ENCODE measurements around the gene MCC. TPM values are rescaled to one million over a fixed set of nuclear protein-coding genes. Genes with fewer than 3 reads are reported as not detected.

The MCC gene
- total RNA-seq, 3 donors from 2014 or later = 1.2 to 2.9 (median 2.5) TPM

- H3K4me3 Mint-ChIP-seq = no peak overlapping the region
- H3K36me3 Mint-ChIP-seq (ENCODE audit: insufficient read depth) = no peaks in the 10 kb centered on the region
- H3K9me3 Mint-ChIP-seq = no peaks in the 10 kb centered on the region
- peaks cover 3% of the 10 kb centered on the region for H3K4me1 Mint-ChIP-seq (ENCODE audit: low read depth)
- peaks cover 36% of the 10 kb centered on the region for H3K27me3 Mint-ChIP-seq (ENCODE audit: low read depth)
- no peak for ATAC-seq
- DNase-seq = no peak
Observed at GRCh38 chr5:113508756-113509155, 20.5 kb upstream of the MCC start.

- Mint-ChIP-seq H3K9me3 (no peaks in the 10 kb centered on the region), H3K4me3 (no peak overlapping the region), H3K4me1 (ENCODE audit: low read depth) (no peaks in the 10 kb centered on the region), H3K27me3 (ENCODE audit: low read depth) (peaks cover 43% of the 10 kb centered on the region), H3K36me3 (ENCODE audit: insufficient read depth) (no peaks in the 10 kb centered on the region)
- ATAC-seq = no peak
- no peak for DNase-seq
Observed at GRCh38 chr5:113507601-113508000, 19.3 kb upstream of the MCC start.

- Mint-ChIP-seq H3K9me3 (peaks cover 10% of the 10 kb centered on the region), H3K36me3 (ENCODE audit: insufficient read depth) (no peaks in the 10 kb centered on the region), H3K27me3 (ENCODE audit: low read depth) (peaks cover 52% of the 10 kb centered on the region)
Observed at GRCh38 chr5:113505181-113505580, 16.9 kb upstream of the MCC start.

GRCh38 chr5:113503146-113503545, 14.9 kb upstream of the MCC start:
- Mint-ChIP-seq H3K4me1 (ENCODE audit: low read depth) (no peaks in the 10 kb centered on the region), H3K27me3 (ENCODE audit: low read depth) (peaks cover 52% of the 10 kb centered on the region), H3K9me3 (peaks cover 13% of the 10 kb centered on the region), H3K36me3 (ENCODE audit: insufficient read depth) (no peaks in the 10 kb centered on the region), H3K4me3 (no peak overlapping the region)
- DNase-seq (no peak), ATAC-seq (no peak)

More at GRCh38 chr5:113505181-113505580, 16.9 kb upstream of the MCC start:
- H3K4me3 Mint-ChIP-seq = no peak overlapping the region
- no peak for ATAC-seq
- H3K4me1 Mint-ChIP-seq (ENCODE audit: low read depth) = no peaks in the 10 kb centered on the region
- DNase-seq = no peak

- Mint-ChIP-seq H3K4me1 (ENCODE audit: low read depth) (no peaks in the 10 kb centered on the region), H3K9me3 (peaks cover 13% of the 10 kb centered on the region), H3K4me3 (no peak overlapping the region), H3K36me3 (ENCODE audit: insufficient read depth) (no peaks in the 10 kb centered on the region), H3K27me3 (ENCODE audit: low read depth) (peaks cover 48% of the 10 kb centered on the region)
- DNase-seq = no peak
- ATAC-seq = no peak
Observed at GRCh38 chr5:113502073-113502472, 13.8 kb upstream of the MCC start.

- H3K36me3 Mint-ChIP-seq (ENCODE audit: insufficient read depth) = peaks cover 4% of the 10 kb centered on the region
- no peak for DNase-seq
- ATAC-seq = no peak
- H3K4me3 Mint-ChIP-seq = no peak overlapping the region
- peaks cover 29% of the 10 kb centered on the region for H3K27me3 Mint-ChIP-seq (ENCODE audit: low read depth)
- peaks cover 14% of the 10 kb centered on the region for H3K9me3 Mint-ChIP-seq
- no peaks in the 10 kb centered on the region for H3K4me1 Mint-ChIP-seq (ENCODE audit: low read depth)
Observed at GRCh38 chr5:113495422-113495841, 7.2 kb upstream of the MCC start.

- peaks cover 11% of the 10 kb centered on the region for H3K4me1 Mint-ChIP-seq (ENCODE audit: low read depth)
- ATAC-seq (no peak), DNase-seq (no peak)
- peaks cover 20% of the 10 kb centered on the region for H3K9me3 Mint-ChIP-seq
- peaks cover 4% of the 10 kb centered on the region for H3K36me3 Mint-ChIP-seq (ENCODE audit: insufficient read depth)
- no peak overlapping the region for H3K4me3 Mint-ChIP-seq
- peaks cover 36% of the 10 kb centered on the region for H3K27me3 Mint-ChIP-seq (ENCODE audit: low read depth)
Observed at GRCh38 chr5:113493446-113493845, 5.2 kb upstream of the MCC start.

GRCh38 chr5:113491022-113491421, 2.8 kb upstream of the MCC start:
- Mint-ChIP-seq H3K36me3 (ENCODE audit: insufficient read depth) (peaks cover 4% of the 10 kb centered on the region), H3K4me1 (ENCODE audit: low read depth) (peaks cover 18% of the 10 kb centered on the region), H3K9me3 (peaks cover 20% of the 10 kb centered on the region), H3K4me3 (no peak overlapping the region), H3K27me3 (ENCODE audit: low read depth) (peaks cover 54% of the 10 kb centered on the region)
- DNase-seq (no peak), ATAC-seq (no peak)

GRCh38 chr5:113490317-113490716, 2.1 kb upstream of the MCC start:
- ATAC-seq = no peak
- no peak for DNase-seq
- Mint-ChIP-seq H3K27me3 (ENCODE audit: low read depth) (peaks cover 61% of the 10 kb centered on the region), H3K4me3 (no peak overlapping the region), H3K9me3 (peaks cover 20% of the 10 kb centered on the region), H3K4me1 (ENCODE audit: low read depth) (peaks cover 18% of the 10 kb centered on the region), H3K36me3 (ENCODE audit: insufficient read depth) (peaks cover 4% of the 10 kb centered on the region)

GRCh38 chr5:113489299-113489698, 1.0 kb upstream of the MCC start:
- peak in 1 of 2 donors; percentile 57 for ATAC-seq
- Mint-ChIP-seq H3K4me3 (peak overlapping the region; percentile 50), H3K9me3 (peaks cover 20% of the 10 kb centered on the region), H3K36me3 (ENCODE audit: insufficient read depth) (peaks cover 4% of the 10 kb centered on the region), H3K27me3 (ENCODE audit: low read depth) (peaks cover 63% of the 10 kb centered on the region), H3K4me1 (ENCODE audit: low read depth) (peaks cover 18% of the 10 kb centered on the region)
- no peak for DNase-seq

GRCh38 chr5:113488645-113489184, 462 bp upstream of the MCC start:
- H3K4me3 Mint-ChIP-seq = peak overlapping the region; percentile 75
- DNase-seq (no peak), ATAC-seq (peak; percentile 15 to 29)
- peaks cover 4% of the 10 kb centered on the region for H3K36me3 Mint-ChIP-seq (ENCODE audit: insufficient read depth)
- H3K27me3 Mint-ChIP-seq (ENCODE audit: low read depth) = peaks cover 66% of the 10 kb centered on the region
- peaks cover 20% of the 10 kb centered on the region for H3K9me3 Mint-ChIP-seq
- peaks cover 18% of the 10 kb centered on the region for H3K4me1 Mint-ChIP-seq (ENCODE audit: low read depth)

GRCh38 chr5:113487416-113487780, 855 bp downstream of the MCC start:
- Mint-ChIP-seq H3K27me3 (ENCODE audit: low read depth) (peaks cover 66% of the 10 kb centered on the region), H3K36me3 (ENCODE audit: insufficient read depth) (peaks cover 4% of the 10 kb centered on the region), H3K4me3 (peak overlapping the region; percentile 75), H3K9me3 (peaks cover 20% of the 10 kb centered on the region), H3K4me1 (ENCODE audit: low read depth) (peaks cover 18% of the 10 kb centered on the region)
- ATAC-seq (peak; percentile 6 to 20), DNase-seq (no peak)

- Mint-ChIP-seq H3K27me3 (ENCODE audit: low read depth) (peaks cover 12% of the 10 kb centered on the region), H3K4me1 (ENCODE audit: low read depth) (no peaks in the 10 kb centered on the region), H3K36me3 (ENCODE audit: insufficient read depth) (no peaks in the 10 kb centered on the region), H3K4me3 (no peak overlapping the region), H3K9me3 (no peaks in the 10 kb centered on the region)
- DNase-seq (no peak), ATAC-seq (no peak)
Observed at GRCh38 chr5:113480243-113480642, 8.0 kb downstream of the MCC start.

- Mint-ChIP-seq H3K9me3 (no peaks in the 10 kb centered on the region), H3K36me3 (ENCODE audit: insufficient read depth) (no peaks in the 10 kb centered on the region), H3K27me3 (ENCODE audit: low read depth) (peaks cover 12% of the 10 kb centered on the region), H3K4me3 (no peak overlapping the region), H3K4me1 (ENCODE audit: low read depth) (no peaks in the 10 kb centered on the region)
- ATAC-seq (no peak), DNase-seq (no peak)
Observed at GRCh38 chr5:113478691-113479090, 9.6 kb downstream of the MCC start.

- no peaks in the 10 kb centered on the region for H3K36me3 Mint-ChIP-seq (ENCODE audit: insufficient read depth)
Observed at GRCh38 chr5:113474100-113474728, 14.0 kb downstream of the MCC start.

More at GRCh38 chr5:113474100-113474728, 14.0 kb downstream of the MCC start:
- Mint-ChIP-seq H3K9me3 (no peaks in the 10 kb centered on the region), H3K4me3 (no peak overlapping the region), H3K4me1 (ENCODE audit: low read depth) (no peaks in the 10 kb centered on the region), H3K27me3 (ENCODE audit: low read depth) (peaks cover 20% of the 10 kb centered on the region)
- ATAC-seq (no peak), DNase-seq (no peak)
